IPS DF 4.7 (cell line): Measurements from ENCODE around the gene PPP1R16B.
A peak's percentile ranks its signal among the peaks of the same experiment; 100 is the strongest.

Source experiments
- DNase-seq: peaks from one replicate; pipeline ENCODE4 v3.0.0-alpha.2; 2013; ENCODE audit warnings: low spot score; ENCODE audit errors: extremely low read depth

PPP1R16B gene

GRCh38 chr20:38962044-38962927 lies 156.8 kb downstream of the PPP1R16B start, which contains the start of gene DHX35:
TSS of gene DHX35 (plus strand) at chr20:38962344. CDS start at chr20:38962368, 24 bp downstream.
- DNase-seq, result peak; percentile 87

GRCh38 chr20:38962928-38963401 lies 157.5 kb downstream of the PPP1R16B start:
- DNase-seq, result no peak

GRCh38 chr20:38963745-38964144 lies 158.2 kb downstream of the PPP1R16B start:
- no peak for DNase-seq

- DNase-seq, result no peak
Measured at GRCh38 chr20:38965264-38965663, 159.8 kb downstream of the PPP1R16B start.

- no peak for DNase-seq
Measured at GRCh38 chr20:38968090-38968489, 162.6 kb downstream of the PPP1R16B start.

- no peak for DNase-seq
Measured at GRCh38 chr20:38969708-38970107, 164.2 kb downstream of the PPP1R16B start.

- no peak for DNase-seq
Measured at GRCh38 chr20:38970302-38970701, 164.8 kb downstream of the PPP1R16B start.
